ENCODE results near the gene LBX1. TPM values are rescaled to one million over a fixed set of nuclear protein-coding genes. Genes with fewer than 3 reads are reported as not detected.
A peak's percentile ranks its signal among the peaks of the same experiment; 100 is the strongest.

LBX1 gene
- total RNA-seq, 1 experiment from 2014 or later: 13.7 TPM

- H3K27me3 ChIP-seq: no peaks in the 10 kb centered on the region
- no peak for DNase-seq
- H3K9me3 ChIP-seq (replicated peaks): no peaks in the 10 kb centered on the region
- peaks cover 30% of the 10 kb centered on the region for H3K4me1 ChIP-seq
- peaks cover 3% of the 10 kb centered on the region; the same call in 1 of the 2 replicates for H3K36me3 ChIP-seq
- no peak overlapping the region for H3K4me3 ChIP-seq
- H3K27ac ChIP-seq: no peak overlapping the region
These were observed 6.5 kb upstream of the LBX1 start for GRCh38 chr10:101235766-101236165.

GRCh38 chr10:101234333-101234732 lies 5.1 kb upstream of the LBX1 start:
- no peak overlapping the region for H3K27ac ChIP-seq
- H3K4me3 ChIP-seq: no peak overlapping the region
- peaks cover 28% of the 10 kb centered on the region for H3K4me1 ChIP-seq
- H3K36me3 ChIP-seq: peaks cover 3% of the 10 kb centered on the region; the same call in 1 of the 2 replicates
- DNase-seq: no peak
- H3K27me3 ChIP-seq: no peaks in the 10 kb centered on the region
- H3K9me3 ChIP-seq (replicated peaks): no peaks in the 10 kb centered on the region

- Histone ChIP-seq H3K9me3 (replicated peaks) (no peaks in the 10 kb centered on the region), H3K27ac (no peak overlapping the region), H3K36me3 (peaks cover 3% of the 10 kb centered on the region; the same call in 1 of the 2 replicates), H3K4me1 (peaks cover 24% of the 10 kb centered on the region), H3K4me3 (no peak overlapping the region), H3K27me3 (no peaks in the 10 kb centered on the region)
- DNase-seq: peak; percentile 68 to 70
These were observed 4.6 kb upstream of the LBX1 start for GRCh38 chr10:101233863-101234262.

- Histone ChIP-seq H3K4me3 (no peak overlapping the region), H3K4me1 (peaks cover 24% of the 10 kb centered on the region), H3K36me3 (peaks cover 3% of the 10 kb centered on the region; the same call in 1 of the 2 replicates), H3K27me3 (no peaks in the 10 kb centered on the region), H3K27ac (no peak overlapping the region), H3K9me3 (replicated peaks) (no peaks in the 10 kb centered on the region)
- DNase-seq: no peak
These were observed 4.2 kb upstream of the LBX1 start for GRCh38 chr10:101233443-101233842.

DNA sequence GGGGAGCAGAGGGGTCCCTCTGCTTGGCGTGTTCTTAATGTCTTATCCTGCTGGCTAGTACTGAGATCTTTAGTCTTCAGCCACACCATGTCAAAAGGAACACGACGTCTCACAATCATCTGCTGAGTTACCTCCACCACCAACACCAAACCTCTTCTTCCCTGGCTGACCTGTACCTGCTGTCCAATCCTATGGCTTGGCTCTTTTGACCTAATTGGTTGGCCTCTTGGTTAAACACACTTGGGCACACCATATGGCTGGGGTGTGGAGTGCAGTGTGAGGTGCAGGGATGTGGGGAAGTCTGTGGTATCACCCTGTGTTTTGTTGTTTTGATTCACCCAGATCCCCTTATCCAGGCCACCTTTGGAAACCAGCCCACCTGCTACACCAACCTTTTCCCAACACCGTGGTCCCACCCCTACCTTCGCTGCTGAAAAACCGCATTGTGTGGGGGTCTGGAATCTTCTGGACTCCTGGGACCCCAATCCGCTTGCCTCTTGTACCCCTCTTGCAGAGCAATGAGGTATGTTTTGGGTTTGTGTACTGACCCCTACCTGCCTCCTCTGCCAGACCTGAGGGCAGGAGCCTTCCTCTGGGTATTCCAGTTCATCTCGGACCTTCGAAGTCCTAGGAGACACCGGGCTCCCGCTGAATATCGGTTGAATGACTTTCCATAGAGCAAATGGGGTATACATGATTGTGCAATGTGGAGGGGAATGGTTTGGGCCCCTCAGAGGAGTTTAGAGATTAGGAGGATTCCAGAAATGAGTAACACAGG lies 2.8 kb upstream of the LBX1 start:
- no peak for DNase-seq
- H3K27me3 ChIP-seq: no peaks in the 10 kb centered on the region
- H3K36me3 ChIP-seq: no peaks in the 10 kb centered on the region; the same call in 1 of the 2 replicates

GRCh38 chr10:101231092-101231491 lies 1.8 kb upstream of the LBX1 start:
- no peaks in the 10 kb centered on the region for H3K27me3 ChIP-seq
- DNase-seq: no peak
- peak overlapping the region; percentile 83 for H3K27ac ChIP-seq
- H3K9me3 ChIP-seq (replicated peaks): no peaks in the 10 kb centered on the region
- no peaks in the 10 kb centered on the region; the same call in 1 of the 2 replicates for H3K36me3 ChIP-seq
- peak overlapping the region; percentile 85 for H3K4me3 ChIP-seq
- H3K4me1 ChIP-seq: peaks cover 29% of the 10 kb centered on the region

More for the DNA sequence above, 2.8 kb upstream of the LBX1 start:
- no peaks in the 10 kb centered on the region for H3K9me3 ChIP-seq (replicated peaks)
- H3K4me1 ChIP-seq: peaks cover 29% of the 10 kb centered on the region
- H3K4me3 ChIP-seq: no peak overlapping the region
- H3K27ac ChIP-seq: no peak overlapping the region

- peak overlapping the region; percentile 83 for H3K27ac ChIP-seq
- no peaks in the 10 kb centered on the region for H3K27me3 ChIP-seq
- DNase-seq: peak; percentile 90 to 91
- peaks cover 29% of the 10 kb centered on the region for H3K4me1 ChIP-seq
- H3K4me3 ChIP-seq: peak overlapping the region; percentile 85
- H3K36me3 ChIP-seq: no peaks in the 10 kb centered on the region; the same call in 1 of the 2 replicates
- no peaks in the 10 kb centered on the region for H3K9me3 ChIP-seq (replicated peaks)
These were observed 1.1 kb upstream of the LBX1 start for GRCh38 chr10:101230183-101230917.

DNA sequence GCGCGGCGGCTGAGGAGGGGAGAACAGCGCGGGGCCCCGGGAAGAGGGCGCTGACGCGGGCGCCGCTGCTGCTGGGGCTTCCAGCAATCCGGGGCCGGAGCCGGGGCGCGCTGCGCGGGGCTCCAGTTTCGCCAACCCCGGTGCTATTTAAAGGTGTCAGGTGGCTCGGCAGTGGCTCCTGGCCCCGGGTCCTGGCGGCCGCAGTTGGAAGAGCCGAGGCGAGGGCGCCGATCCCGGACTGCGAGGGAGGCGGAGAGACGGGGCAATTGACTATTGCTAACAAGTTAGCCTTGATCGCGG lies 347 bp downstream of the LBX1 start:
- DNase-seq: peak; percentile 61 to 73
- Histone ChIP-seq H3K27me3 (no peaks in the 10 kb centered on the region), H3K4me1 (peaks cover 22% of the 10 kb centered on the region), H3K4me3 (peak overlapping the region; percentile 85), H3K36me3 (no peaks in the 10 kb centered on the region; the same call in 1 of the 2 replicates), H3K9me3 (replicated peaks) (no peaks in the 10 kb centered on the region), H3K27ac (peak overlapping the region; percentile 83; the same call in 1 of the 2 replicates)

DNA sequence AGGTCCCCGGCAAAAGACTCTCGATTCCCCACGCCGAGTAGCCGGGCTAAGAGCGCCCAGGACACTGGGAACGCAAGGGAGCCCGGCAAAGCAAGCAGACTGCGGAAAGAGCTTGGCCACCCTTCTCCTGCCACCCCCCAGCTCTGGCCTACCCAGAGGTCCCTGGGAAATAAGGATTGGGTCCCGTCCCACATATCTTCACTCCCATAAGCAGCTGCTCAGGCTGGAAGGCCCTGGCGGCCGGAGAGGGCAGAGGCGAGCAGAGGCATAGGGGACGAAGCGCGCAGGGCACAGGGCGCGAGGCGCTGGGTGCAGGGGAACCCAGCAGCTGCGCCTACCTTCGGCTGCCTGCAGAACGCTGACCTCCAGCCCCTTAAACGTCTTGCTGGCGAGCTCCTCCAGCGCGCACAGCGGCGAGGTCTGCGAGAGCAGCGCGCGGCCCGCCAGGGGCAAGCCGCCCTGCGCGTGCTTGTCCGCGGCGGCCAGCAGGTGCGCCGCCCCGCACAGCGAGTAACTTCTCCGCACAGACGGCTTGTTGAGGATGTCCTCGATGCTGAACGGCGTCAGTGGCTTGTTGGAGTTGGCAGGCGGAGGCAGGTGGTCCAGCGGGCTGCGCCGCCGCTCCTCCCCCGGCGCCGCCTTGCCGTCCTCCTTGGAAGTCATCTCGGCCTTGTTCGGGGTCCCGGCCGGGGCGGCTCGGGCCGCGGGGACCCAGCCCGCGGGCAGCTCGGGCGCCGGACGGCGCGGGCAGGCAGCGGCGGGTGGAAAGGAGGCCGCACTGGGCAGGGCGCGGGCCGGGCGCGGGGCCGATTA lies 904 bp downstream of the LBX1 start:
- peak; percentile 55 to 60 for DNase-seq
- peaks cover 17% of the 10 kb centered on the region for H3K4me1 ChIP-seq
- H3K27me3 ChIP-seq: no peaks in the 10 kb centered on the region

DNA sequence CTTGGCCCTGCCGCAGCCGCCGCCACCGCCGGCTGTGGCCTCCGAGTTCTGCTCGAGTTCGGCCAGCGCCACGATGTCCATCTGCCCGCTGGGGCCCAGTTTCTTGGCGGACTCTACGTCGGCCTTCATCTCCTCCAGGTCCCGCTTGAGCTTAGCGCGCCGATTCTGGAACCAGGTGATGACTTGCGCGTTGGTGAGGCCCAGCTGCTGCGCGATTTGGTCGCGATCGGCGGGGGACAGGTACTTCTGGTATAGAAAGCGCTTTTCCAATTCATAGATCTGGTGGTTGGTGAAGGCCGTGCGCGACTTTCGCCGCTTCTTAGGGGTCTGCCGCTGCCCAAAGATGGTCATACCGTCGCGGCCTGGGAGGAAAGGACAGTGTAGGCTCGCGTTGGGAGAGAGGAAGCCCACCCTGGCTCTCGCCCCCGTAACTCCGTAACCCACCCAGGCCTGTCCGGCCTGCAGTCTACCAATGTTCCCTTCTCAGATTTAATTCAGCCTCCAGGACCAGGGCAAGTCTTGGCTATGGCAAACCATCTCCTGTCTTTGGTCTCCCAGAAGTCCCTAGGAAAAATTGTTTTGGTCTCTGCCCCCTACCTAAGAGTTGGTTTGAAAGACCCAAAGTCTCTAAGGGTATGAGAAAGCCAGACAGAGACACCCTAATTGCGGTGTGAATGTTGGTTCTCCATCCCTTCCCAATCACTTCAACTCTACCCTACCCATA lies 1.7 kb downstream of the LBX1 start:
- Histone ChIP-seq H3K4me3 (no peak overlapping the region), H3K9me3 (replicated peaks) (no peaks in the 10 kb centered on the region), H3K4me1 (peaks cover 15% of the 10 kb centered on the region), H3K36me3 (no peaks in the 10 kb centered on the region), H3K27me3 (no peaks in the 10 kb centered on the region), H3K27ac (no peak overlapping the region)
- no peak for DNase-seq

More for the DNA sequence above, 904 bp downstream of the LBX1 start:
- Histone ChIP-seq H3K9me3 (replicated peaks) (no peaks in the 10 kb centered on the region), H3K36me3 (no peaks in the 10 kb centered on the region; the same call in 1 of the 2 replicates), H3K27ac (no peak overlapping the region), H3K4me3 (peak overlapping the region; percentile 85)

- Histone ChIP-seq H3K36me3 (no peaks in the 10 kb centered on the region), H3K27me3 (no peaks in the 10 kb centered on the region), H3K9me3 (replicated peaks) (no peaks in the 10 kb centered on the region), H3K27ac (no peak overlapping the region), H3K4me3 (no peak overlapping the region), H3K4me1 (peaks cover 15% of the 10 kb centered on the region)
- no peak for DNase-seq
These were observed 2.5 kb downstream of the LBX1 start for GRCh38 chr10:101226491-101227428.

DNA sequence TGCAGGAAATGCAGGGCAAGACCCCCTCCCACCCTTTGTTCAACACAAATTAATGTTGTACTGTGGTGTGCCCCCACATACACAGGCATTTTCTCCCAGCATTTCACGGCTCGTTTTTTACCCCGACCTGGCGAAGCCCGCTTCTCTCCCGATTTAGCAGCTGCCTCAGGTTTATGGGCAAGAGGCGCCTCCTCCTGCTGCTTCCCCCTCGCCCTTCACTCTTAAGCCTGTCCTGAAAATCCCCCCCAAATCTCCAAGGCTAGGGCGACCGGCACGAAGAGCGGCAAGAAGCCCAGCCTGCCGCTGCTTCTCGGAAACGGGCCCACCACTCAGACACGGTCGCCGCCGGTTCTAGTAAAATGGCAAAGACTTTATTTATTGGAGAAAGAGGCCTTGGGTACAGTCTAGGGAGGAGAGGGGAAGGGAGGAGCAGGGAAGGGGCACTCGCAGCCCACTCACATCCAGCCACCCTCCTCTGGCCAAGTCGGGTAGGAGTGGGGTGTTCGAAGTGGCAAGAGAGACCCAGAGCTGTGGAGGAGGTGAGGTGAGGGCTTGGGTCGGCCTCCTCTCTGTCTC lies 3.3 kb downstream of the LBX1 start:
- Histone ChIP-seq H3K4me3 (no peak overlapping the region), H3K4me1 (peaks cover 8% of the 10 kb centered on the region), H3K27me3 (no peaks in the 10 kb centered on the region), H3K36me3 (no peaks in the 10 kb centered on the region), H3K9me3 (replicated peaks) (no peaks in the 10 kb centered on the region), H3K27ac (no peak overlapping the region)
- no peak for DNase-seq
